ENCODE results near the gene MAPKAPK3. TPM values are rescaled to one million over a fixed set of nuclear protein-coding genes. Genes with fewer than 3 reads are reported as not detected.

Gene MAPKAPK3
- total RNA-seq, 1 experiment from 2014 or later, result 40.1 TPM

DNA sequence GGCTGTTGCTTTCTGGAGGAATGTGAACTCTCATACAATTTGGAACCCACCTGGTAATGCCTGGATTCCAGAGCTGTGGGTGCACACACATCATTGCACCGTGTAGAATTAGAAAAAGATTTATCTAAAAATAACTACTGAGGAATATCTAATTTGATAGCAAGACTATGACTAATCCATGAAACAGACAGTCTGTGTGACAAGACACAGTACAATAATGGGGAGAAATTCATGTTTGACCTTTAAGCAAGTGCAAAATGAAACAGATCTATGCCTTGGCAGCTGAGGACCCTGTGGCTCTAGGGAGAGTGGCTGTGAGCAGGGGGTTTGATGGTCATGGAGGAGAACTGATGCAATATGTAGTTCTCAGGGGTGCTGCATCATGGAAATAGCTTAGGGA lies 49.9 kb downstream of the MAPKAPK3 start:
- DNase-seq, result no peak
- TF ChIP-seq, protein P1, sequence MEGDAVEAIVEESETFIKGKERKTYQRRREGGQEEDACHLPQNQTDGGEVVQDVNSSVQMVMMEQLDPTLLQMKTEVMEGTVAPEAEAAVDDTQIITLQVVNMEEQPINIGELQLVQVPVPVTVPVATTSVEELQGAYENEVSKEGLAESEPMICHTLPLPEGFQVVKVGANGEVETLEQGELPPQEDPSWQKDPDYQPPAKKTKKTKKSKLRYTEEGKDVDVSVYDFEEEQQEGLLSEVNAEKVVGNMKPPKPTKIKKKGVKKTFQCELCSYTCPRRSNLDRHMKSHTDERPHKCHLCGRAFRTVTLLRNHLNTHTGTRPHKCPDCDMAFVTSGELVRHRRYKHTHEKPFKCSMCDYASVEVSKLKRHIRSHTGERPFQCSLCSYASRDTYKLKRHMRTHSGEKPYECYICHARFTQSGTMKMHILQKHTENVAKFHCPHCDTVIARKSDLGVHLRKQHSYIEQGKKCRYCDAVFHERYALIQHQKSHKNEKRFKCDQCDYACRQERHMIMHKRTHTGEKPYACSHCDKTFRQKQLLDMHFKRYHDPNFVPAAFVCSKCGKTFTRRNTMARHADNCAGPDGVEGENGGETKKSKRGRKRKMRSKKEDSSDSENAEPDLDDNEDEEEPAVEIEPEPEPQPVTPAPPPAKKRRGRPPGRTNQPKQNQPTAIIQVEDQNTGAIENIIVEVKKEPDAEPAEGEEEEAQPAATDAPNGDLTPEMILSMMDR (IDR thresholded peaks at IDR 0.05; ENCODE audit: insufficient read depth in 1 of 2, low read depth in 1 of 2, low read length in 1 of 2, severe bottlenecking in 1 of 2, unreplicated experiment in 1 of 2), result no peak
- no peaks in the 10 kb centered on the region for H3K9me3 Mint-ChIP-seq (ENCODE audit: unreplicated experiment)
- Histone ChIP-seq H3K36me3 (ENCODE audit: control insufficient read depth, insufficient read depth, low read length) (no peaks in the 10 kb centered on the region), H3K27me3 (replicated peaks; ENCODE audit: control insufficient read depth, insufficient read depth, low read length) (peaks cover 3% of the 10 kb centered on the region; the same call in 1 of the 2 replicates), H3K4me3 (ENCODE audit: low read depth, low read length) (no peak overlapping the region), H3K9me3 (no peaks in the 10 kb centered on the region), H3K4me1 (no peaks in the 10 kb centered on the region)
- no peaks in the 10 kb centered on the region for H3K36me3 Mint-ChIP-seq (ENCODE audit: insufficient read depth, unreplicated experiment)
- peaks cover 26% of the 10 kb centered on the region for H3K27me3 Mint-ChIP-seq (ENCODE audit: insufficient read depth, unreplicated experiment)
- no peak overlapping the region for H3K27ac Mint-ChIP-seq (ENCODE audit: unreplicated experiment)
- ChIA-PET CTCF (no interaction called here), POLR2A (interaction anchor here (0.6 kb wide), 1 partner anchor 1231 kb away, joined by 3 read pairs; no protein-coding TSS in a partner anchor)
- H3K4me3 Mint-ChIP-seq (ENCODE audit: unreplicated experiment), result no peak overlapping the region
- H3K4me1 Mint-ChIP-seq (ENCODE audit: low read depth, unreplicated experiment), result no peaks in the 10 kb centered on the region
- intact Hi-C loops (cut with micrococcal nuclease; ENCODE audit: unreplicated experiment), result no loop called here
- no TSS peak for BruUV-seq (replicated peaks)

DNA sequence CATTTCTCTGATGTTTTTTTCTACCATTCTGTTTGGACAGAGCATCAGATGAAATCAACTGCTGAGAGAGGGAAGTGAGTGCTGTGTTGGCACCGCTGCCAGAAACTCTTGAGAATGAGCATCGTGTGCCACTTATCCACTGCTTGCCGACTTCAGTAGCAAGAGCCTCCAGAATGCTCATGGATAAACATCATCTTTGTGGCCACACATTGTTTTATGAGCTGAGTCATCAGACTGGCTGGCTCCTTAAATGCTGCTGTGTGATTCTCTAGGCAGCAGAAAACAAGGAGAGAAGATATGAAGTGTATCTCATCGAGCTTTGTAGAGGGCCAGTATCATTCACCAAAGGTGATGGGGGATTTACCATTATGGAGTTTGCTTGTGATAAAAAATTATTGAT lies 54.4 kb downstream of the MAPKAPK3 start:
- no TSS peak for BruUV-seq (replicated peaks)
- Histone ChIP-seq H3K9me3 (no peaks in the 10 kb centered on the region), H3K27me3 (replicated peaks; ENCODE audit: control insufficient read depth, insufficient read depth, low read length) (peaks cover 10% of the 10 kb centered on the region), H3K4me1 (no peaks in the 10 kb centered on the region), H3K36me3 (ENCODE audit: control insufficient read depth, insufficient read depth, low read length) (no peaks in the 10 kb centered on the region), H3K4me3 (ENCODE audit: low read depth, low read length) (no peak overlapping the region)
- TF ChIP-seq, protein P1 (IDR thresholded peaks at IDR 0.05; ENCODE audit: insufficient read depth in 1 of 2, low read depth in 1 of 2, low read length in 1 of 2, severe bottlenecking in 1 of 2, unreplicated experiment in 1 of 2), result no peak
- H3K9me3 Mint-ChIP-seq (ENCODE audit: unreplicated experiment), result no peaks in the 10 kb centered on the region
- H3K36me3 Mint-ChIP-seq (ENCODE audit: insufficient read depth, unreplicated experiment), result no peaks in the 10 kb centered on the region
- no peak overlapping the region for H3K4me3 Mint-ChIP-seq (ENCODE audit: unreplicated experiment)
- no peak overlapping the region for H3K27ac Mint-ChIP-seq (ENCODE audit: unreplicated experiment)
- peaks cover 6% of the 10 kb centered on the region for H3K4me1 Mint-ChIP-seq (ENCODE audit: low read depth, unreplicated experiment)
- intact Hi-C loops (cut with micrococcal nuclease; ENCODE audit: unreplicated experiment), result no loop called here
- peaks cover 38% of the 10 kb centered on the region for H3K27me3 Mint-ChIP-seq (ENCODE audit: insufficient read depth, unreplicated experiment)
- ChIA-PET POLR2A (no interaction called here), CTCF (interaction anchor here (0.5 kb wide), 1 partner anchor 111 kb away, joined by 3 read pairs; no protein-coding TSS in a partner anchor)
- DNase-seq, result no peak

DNA sequence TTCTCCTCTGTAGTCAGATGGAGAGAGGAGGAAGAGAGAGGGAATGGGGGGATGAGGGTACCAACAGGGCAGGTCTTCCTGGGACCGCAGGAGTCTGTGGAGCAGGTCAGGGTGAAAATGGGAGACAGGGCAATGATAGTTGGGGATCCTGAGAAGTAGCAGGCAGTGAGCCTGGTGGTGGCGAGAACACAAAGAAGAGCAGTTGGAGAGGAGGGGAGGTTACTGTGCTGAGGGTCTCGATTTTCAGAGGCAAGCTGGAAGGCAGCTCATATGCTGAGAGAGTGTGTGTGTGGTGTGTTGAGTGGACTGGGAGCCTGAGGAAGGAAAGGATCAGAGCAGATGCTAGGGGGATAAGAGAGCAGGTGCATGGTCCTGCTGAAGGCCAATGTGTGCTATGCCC lies 55.7 kb downstream of the MAPKAPK3 start:
- H3K9me3 ChIP-seq, result no peaks in the 10 kb centered on the region
- POLR2A ChIA-PET, result no interaction called here
- BruUV-seq (replicated peaks), result no TSS peak
- H3K36me3 ChIP-seq (ENCODE audit: control insufficient read depth, insufficient read depth, low read length), result no peaks in the 10 kb centered on the region
- Mint-ChIP-seq H3K4me1 (ENCODE audit: low read depth, unreplicated experiment) (peaks cover 6% of the 10 kb centered on the region), H3K27ac (ENCODE audit: unreplicated experiment) (no peak overlapping the region), H3K36me3 (ENCODE audit: insufficient read depth, unreplicated experiment) (no peaks in the 10 kb centered on the region), H3K9me3 (ENCODE audit: unreplicated experiment) (no peaks in the 10 kb centered on the region), H3K27me3 (ENCODE audit: insufficient read depth, unreplicated experiment) (peaks cover 33% of the 10 kb centered on the region), H3K4me3 (ENCODE audit: unreplicated experiment) (no peak overlapping the region)
- CTCF ChIA-PET, result no interaction called here
- DNase-seq, result no peak
- H3K27me3 ChIP-seq (replicated peaks; ENCODE audit: control insufficient read depth, insufficient read depth, low read length), result peaks cover 12% of the 10 kb centered on the region
- no peaks in the 10 kb centered on the region for H3K4me1 ChIP-seq
- TF ChIP-seq, protein P1 (IDR thresholded peaks at IDR 0.05; ENCODE audit: insufficient read depth in 1 of 2, low read depth in 1 of 2, low read length in 1 of 2, severe bottlenecking in 1 of 2, unreplicated experiment in 1 of 2), result no peak
- no peak overlapping the region for H3K4me3 ChIP-seq (ENCODE audit: low read depth, low read length)
- intact Hi-C loops (cut with micrococcal nuclease; ENCODE audit: unreplicated experiment), result no loop called here

Measured in Caco-2 (cell line).